GM19193 (cell line): ENCODE results near the gene SERINC3.

Experiments used
- POLR2A ChIP-seq: IDR thresholded peaks from 4 replicates; pipeline ENCODE4 v1.6.1; 2011; ENCODE audit not compliant: insufficient read depth, insufficient read length; ENCODE audit errors: extremely low read depth

The SERINC3 gene

DNA sequence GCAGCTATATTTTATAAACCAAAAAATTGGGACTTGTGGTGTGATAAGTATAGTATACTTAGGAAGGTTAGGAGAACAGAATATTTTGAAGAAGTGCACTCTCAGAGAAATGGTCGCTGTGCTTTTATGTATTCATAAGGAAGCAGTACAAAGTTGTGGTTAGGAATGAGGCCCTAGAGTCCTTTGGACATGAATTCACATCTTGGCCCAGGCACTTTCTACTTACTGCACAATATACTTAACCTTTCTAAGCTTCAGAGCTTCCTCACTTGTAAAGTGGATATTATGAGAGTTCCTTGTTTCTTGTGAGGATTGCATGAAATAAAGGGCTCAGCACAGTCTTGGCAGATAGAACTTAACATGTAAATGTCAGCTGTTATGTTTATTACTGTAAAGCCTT is 21.0 kb upstream of the SERINC3 start:
- no peak for TF ChIP-seq POLR2A

GRCh38 chr20:44541992-44542391 is 20.1 kb upstream of the SERINC3 start:
- no peak for TF ChIP-seq POLR2A

DNA sequence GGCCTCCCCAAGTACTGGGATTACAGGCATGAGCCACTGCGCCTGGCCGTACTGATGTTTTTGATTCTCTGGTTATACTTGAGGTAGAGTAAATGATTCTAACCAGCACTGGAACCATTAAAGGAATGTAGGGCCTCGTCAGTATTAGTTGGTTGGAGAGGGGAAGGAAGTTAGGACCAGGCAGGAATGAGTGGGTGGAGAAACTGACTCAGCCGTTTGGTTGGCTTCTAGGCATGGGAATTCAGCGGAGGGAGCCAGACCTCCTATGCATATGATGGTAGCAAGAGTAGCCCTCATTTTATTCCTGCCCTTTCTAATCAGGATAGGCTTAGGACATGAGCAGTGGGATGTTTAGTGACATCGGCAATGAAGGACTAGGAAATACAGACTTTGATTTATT is 19.0 kb upstream of the SERINC3 start:
- no peak for TF ChIP-seq POLR2A

DNA sequence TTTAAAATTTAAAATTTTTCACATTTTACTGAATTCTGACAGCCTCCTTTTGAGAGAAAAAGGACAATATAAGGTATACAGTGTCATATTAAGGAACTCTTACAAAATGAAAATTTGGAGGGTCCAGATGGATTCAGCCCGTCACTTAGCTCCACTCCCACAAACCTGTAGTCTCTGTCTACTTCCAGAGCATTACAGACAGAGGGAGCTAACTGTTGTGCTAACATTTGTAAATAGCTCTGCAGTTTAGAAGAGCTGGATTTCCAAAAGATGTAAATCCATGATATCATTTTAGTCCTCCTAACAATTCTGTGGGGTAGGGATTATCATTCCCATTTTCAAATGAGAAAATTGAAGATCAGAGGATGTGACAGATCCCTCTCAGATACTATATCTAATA is 16.1 kb upstream of the SERINC3 start:
- no peak for TF ChIP-seq POLR2A

- TF ChIP-seq POLR2A, result no peak
These were observed 14.3 kb upstream of the SERINC3 start for GRCh38 chr20:44536175-44536574.

- no peak for TF ChIP-seq POLR2A
These were observed 12.1 kb upstream of the SERINC3 start for GRCh38 chr20:44533928-44534327.

DNA sequence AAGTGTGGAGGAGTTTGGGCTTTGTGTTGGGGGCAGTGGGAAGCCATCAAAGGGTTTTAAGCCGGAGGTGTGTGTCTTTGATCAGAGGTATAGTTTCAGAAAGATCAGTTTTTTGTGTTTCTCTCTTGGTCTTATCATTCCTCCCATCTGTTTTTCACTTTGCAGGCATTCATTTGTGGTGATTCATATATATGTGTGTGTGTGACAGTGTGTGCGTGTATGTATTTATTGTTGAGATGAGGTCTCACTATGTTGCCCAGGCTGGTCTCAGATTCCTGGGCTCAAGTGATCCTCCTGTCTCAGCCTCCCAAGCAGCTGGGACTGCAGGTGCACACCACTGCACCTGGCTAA is 11.1 kb upstream of the SERINC3 start:
- no peak for TF ChIP-seq POLR2A

DNA sequence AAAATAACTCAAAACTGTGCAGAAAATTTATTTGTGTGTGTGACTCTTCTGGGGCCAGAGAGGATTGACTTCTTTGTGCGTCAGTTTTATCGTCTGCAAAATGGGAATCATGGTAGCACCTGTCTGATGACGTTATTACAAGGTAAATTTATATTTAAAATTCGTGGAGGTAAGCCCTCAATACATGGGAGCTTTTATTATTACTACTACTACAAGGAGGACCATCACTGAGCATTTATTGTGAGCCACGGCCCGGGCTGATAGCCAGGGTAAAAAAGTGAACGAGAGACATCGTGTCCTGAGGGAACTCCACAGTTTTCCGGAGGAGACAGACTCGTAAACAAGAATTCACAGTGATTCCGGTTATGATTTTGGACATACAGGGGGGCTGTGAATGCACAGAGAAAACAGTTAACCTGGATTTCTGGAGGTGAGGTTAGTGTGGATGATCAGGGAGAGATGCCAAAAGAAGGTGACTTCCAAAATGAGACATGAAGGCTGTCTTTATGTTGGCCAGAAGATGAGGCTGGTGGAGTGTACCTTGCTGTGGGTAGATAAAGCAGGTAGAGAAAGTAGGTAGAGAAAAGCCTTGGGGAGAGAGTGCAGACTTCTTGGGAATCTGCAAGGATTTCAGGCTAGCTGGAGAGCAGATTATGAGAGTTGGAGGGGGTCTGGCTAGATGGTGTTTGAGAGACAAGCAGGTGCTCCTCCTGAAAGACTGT is 10.6 kb upstream of the SERINC3 start:
- no peak for TF ChIP-seq POLR2A

DNA sequence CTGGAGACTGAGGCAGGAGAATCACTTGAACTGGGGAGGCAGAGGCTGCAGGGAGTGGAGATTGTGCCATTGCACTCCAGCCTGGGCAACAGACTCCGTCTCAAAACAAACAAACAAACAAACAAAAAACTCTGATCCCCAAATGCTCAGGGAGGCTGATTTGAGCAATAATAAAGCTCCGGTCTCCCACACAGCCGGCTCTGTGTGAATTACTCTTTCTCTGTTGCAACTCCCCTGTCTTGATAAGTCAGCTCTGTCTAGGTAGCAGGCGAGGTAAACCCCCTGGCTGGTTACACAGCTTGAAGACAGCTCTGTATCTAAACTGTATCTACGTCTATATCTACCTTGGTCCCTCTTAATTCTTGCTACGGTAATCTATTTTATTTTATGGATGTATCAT is 6.4 kb upstream of the SERINC3 start:
- no peak for TF ChIP-seq POLR2A

GRCh38 chr20:44527716-44528199 is 5.9 kb upstream of the SERINC3 start:
- no peak for TF ChIP-seq POLR2A

GRCh38 chr20:44526129-44526528 is 4.3 kb upstream of the SERINC3 start:
- TF ChIP-seq POLR2A, result no peak

- TF ChIP-seq POLR2A, result no peak
These were observed 1.9 kb upstream of the SERINC3 start for GRCh38 chr20:44523746-44524145.

GRCh38 chr20:44522841-44523240 is 971 bp upstream of the SERINC3 start:
- no peak for TF ChIP-seq POLR2A

- TF ChIP-seq POLR2A, result no peak
These were observed 989 bp downstream of the SERINC3 start for GRCh38 chr20:44520881-44521280.

DNA sequence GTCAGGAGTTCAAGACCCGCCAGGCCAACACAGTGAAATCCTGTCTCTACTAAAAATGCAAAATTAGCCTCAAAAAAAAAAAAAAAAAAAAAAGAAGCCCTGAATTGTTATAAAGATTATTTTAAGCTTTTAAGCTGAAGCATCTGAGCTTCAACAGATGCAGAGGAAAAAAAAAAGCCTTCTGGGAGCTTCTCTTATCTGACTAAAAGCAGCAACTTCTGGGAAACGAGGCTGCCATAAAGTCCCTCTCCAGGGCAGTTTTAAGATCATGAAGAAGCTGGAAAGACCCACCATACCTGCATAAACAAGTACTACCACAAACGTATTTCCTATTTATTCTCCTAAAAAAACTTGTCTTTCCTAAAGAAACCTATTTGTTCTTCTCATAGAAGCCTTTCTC is 3.6 kb downstream of the SERINC3 start:
- TF ChIP-seq POLR2A, result no peak

GRCh38 chr20:44517454-44517853 is 4.4 kb downstream of the SERINC3 start:
- TF ChIP-seq POLR2A, result no peak

DNA sequence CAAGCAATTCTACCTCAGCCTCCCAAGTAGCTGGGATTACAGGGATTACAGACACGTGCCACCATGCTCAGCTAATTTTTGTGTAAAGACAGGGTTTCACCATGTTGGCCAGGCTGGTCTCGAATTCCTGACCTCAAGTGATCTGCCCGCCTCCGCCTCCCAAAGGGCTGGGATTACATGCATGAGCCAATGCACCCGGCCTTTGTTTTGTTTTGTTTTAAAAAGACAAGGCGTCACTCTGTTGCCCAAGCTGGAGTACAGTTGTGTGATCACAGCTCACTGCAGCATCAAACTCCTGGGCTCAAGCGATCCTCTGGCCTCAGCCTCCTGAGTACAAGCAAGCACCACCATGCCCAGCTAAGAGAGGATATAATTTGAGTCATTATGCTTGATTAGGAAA is 5.4 kb downstream of the SERINC3 start:
- no peak for TF ChIP-seq POLR2A
